PC-3 (cell line): ENCODE data around the gene C1QTNF12.

ENCODE experiments used
- CTCF ChIP-seq: fragments of 300-600 bp; sonication (generic); conservative IDR thresholded peaks from 2 replicates; pipeline ENCODE4 v1.5.1; 2017; ENCODE audit warnings: antibody characterized with exemption, low read depth, mild to moderate bottlenecking, low read length
- EZH2 ChIP-seq: fragments of 300-600 bp; sonication (generic); IDR thresholded peaks from one replicate; pipeline ENCODE4 v1.6.1; 2017; ENCODE audit warnings: antibody characterized with exemption, mild to moderate bottlenecking, low read length; ENCODE audit not compliant: unreplicated experiment
- EZH2phosphoT487 ChIP-seq: fragments of 300-600 bp; sonication (generic); IDR thresholded peaks from 2 replicates; pipeline ENCODE4 v1.6.1; 2018; ENCODE audit warnings: mild to moderate bottlenecking, antibody characterized with exemption, low read length, borderline replicate concordance

- no peak for TF ChIP-seq EZH2
- TF ChIP-seq CTCF, result no peak
- no peak for TF ChIP-seq EZH2phosphoT487
Measured at GRCh38 chr1:1225913-1226312, 20.6 kb downstream of the C1QTNF12 start.
